PC-3 (cell line): Measurements from ENCODE around the gene POU5F2. TPM values are rescaled to one million over a fixed set of nuclear protein-coding genes. Genes with fewer than 3 reads are reported as not detected.

Experiments
- ATAC-seq: fragments of 200-7000 bp; cut with Tn5 transposase; 2 replicates; pipeline ENCODE4 v1.9.1; 2020; ENCODE audit warnings: mild to moderate bottlenecking, moderate library complexity
- BruUV-seq: library from RNA; stranded (reverse); fragments of 400-500 nt; replicated peaks from 2 replicates; lab custom pipeline; 2021; lab: Mats Ljungman, UMichigan
- CTCF ChIA-PET: fragments of 300-600 bp; sonication (Branson Sonifier 250); formaldehyde crosslinking; loops from one replicate; lab custom pipeline; 2022; ENCODE audit warnings: antibody characterized with exemption; lab: Charles Lee
- POLR2A ChIA-PET: fragments of 300-600 bp; sonication (Branson Sonifier 250); formaldehyde crosslinking; loops from one replicate; lab custom pipeline; 2022; ENCODE audit warnings: antibody characterized with exemption; ENCODE audit not compliant: unreplicated experiment; lab: Charles Lee
- DNase-seq: peaks from one replicate; pipeline ENCODE4 v3.0.0-alpha.2; 2015
- H2AFZ ChIP-seq: fragments of 300-600 bp; sonication (generic); 2 replicates; pipeline ENCODE4 v1.6.0; 2016; ENCODE audit warnings: antibody characterized with exemption, low read length
- H3F3A ChIP-seq: fragments of 300-600 bp; sonication (generic); one replicate; pipeline ENCODE4 v1.6.0; 2017; ENCODE audit warnings: antibody characterized with exemption, low read length, control low read depth, mild to moderate bottlenecking; ENCODE audit not compliant: unreplicated experiment
- H3K27ac ChIP-seq: fragments of 300-600 bp; sonication (generic); 2 replicates; pipeline ENCODE4 v1.5.1; 2016; ENCODE audit warnings: mild to moderate bottlenecking, low read length
- H3K27me3 ChIP-seq: fragments of 300-600 bp; sonication (generic); 2 replicates; pipeline ENCODE4 v1.6.1; 2016; ENCODE audit warnings: low read length, mixed read lengths
- H3K36me3 ChIP-seq: fragments of 300-600 bp; sonication (generic); 2 replicates; pipeline ENCODE4 v1.6.1; 2016; ENCODE audit warnings: low read depth, mixed run types, low read length, mixed read lengths
- H3K4me1 ChIP-seq: fragments of 300-600 bp; sonication (generic); 2 replicates; pipeline ENCODE4 v1.5.1; 2016; ENCODE audit warnings: low read length; ENCODE audit not compliant: insufficient read depth
- H3K4me2 ChIP-seq: fragments of 300-600 bp; sonication (generic); 2 replicates; pipeline ENCODE4 v1.6.0; 2016; ENCODE audit warnings: low read length
- H3K4me3 ChIP-seq: fragments of 300-600 bp; sonication (generic); 2 replicates; pipeline ENCODE4 v1.5.1; 2016; ENCODE audit warnings: mild to moderate bottlenecking, low read length, mixed read lengths
- H3K79me2 ChIP-seq: fragments of 300-600 bp; sonication (generic); 2 replicates; pipeline ENCODE4 v1.6.1; 2017; ENCODE audit warnings: low read length, mixed read lengths
- H3K9ac ChIP-seq: fragments of 300-600 bp; sonication (generic); 2 replicates; pipeline ENCODE4 v1.6.0; 2016; ENCODE audit warnings: mild to moderate bottlenecking, low read length
- H3K9me2 ChIP-seq: fragments of 300-600 bp; sonication (generic); replicated peaks from 2 replicates; pipeline ENCODE4 v1.6.1; 2016; ENCODE audit warnings: mixed run types, low read length, mixed read lengths
- H3K9me3 ChIP-seq: fragments of 300-600 bp; sonication (generic); 2 replicates; pipeline ENCODE4 v1.6.1; 2016; ENCODE audit warnings: low read length, mixed read lengths
- H4K20me1 ChIP-seq: fragments of 300-600 bp; sonication (generic); 2 replicates; pipeline ENCODE4 v1.6.1; 2016; ENCODE audit warnings: low read length, mixed read lengths
- CTCF ChIP-seq: fragments of 300-600 bp; sonication (generic); conservative IDR thresholded peaks from 2 replicates; pipeline ENCODE4 v1.5.1; 2017; ENCODE audit warnings: antibody characterized with exemption, low read depth, mild to moderate bottlenecking, low read length
- EZH2 ChIP-seq: fragments of 300-600 bp; sonication (generic); IDR thresholded peaks from one replicate; pipeline ENCODE4 v1.6.1; 2017; ENCODE audit warnings: antibody characterized with exemption, mild to moderate bottlenecking, low read length; ENCODE audit not compliant: unreplicated experiment
- EZH2phosphoT487 ChIP-seq: fragments of 300-600 bp; sonication (generic); IDR thresholded peaks from 2 replicates; pipeline ENCODE4 v1.6.1; 2018; ENCODE audit warnings: mild to moderate bottlenecking, antibody characterized with exemption, low read length, borderline replicate concordance
- intact Hi-C: fragments of 100-400 bp; cut with micrococcal nuclease; formaldehyde crosslinking; loops from 2 replicates; pipeline ENCODE4 v1.9.0; 2023
- total RNA-seq: library from RNA; depleted of rRNA; stranded (reverse); fragments of >200 nt; gene quantifications from 2 replicates; pipeline ENCODE4 v1.2.3, GENCODE V29; 2014

The POU5F2 gene
- total RNA-seq, 1 experiment from 2014 or later, result 0.66 TPM

GRCh38 chr5:93717162-93717561, 24.2 kb downstream of the POU5F2 start:
- BruUV-seq, result no TSS peak
- DNase-seq, result no peak
- H3K4me1 ChIP-seq, result no peaks in the 10 kb centered on the region
- H3K27me3 ChIP-seq, result no peaks in the 10 kb centered on the region
- H3K9me2 ChIP-seq, result no peaks in the 10 kb centered on the region
- no peak overlapping the region for H3K4me2 ChIP-seq
- no peaks in the 10 kb centered on the region for H3K79me2 ChIP-seq
- intact Hi-C loops, result no loop called here
- H2AFZ ChIP-seq, result no peak overlapping the region
- TF ChIP-seq EZH2 (no peak), CTCF (no peak), EZH2phosphoT487 (no peak)
- no peak overlapping the region for H3K9ac ChIP-seq
- ChIA-PET CTCF (no interaction called here), POLR2A (no interaction called here)
- H4K20me1 ChIP-seq, result no peaks in the 10 kb centered on the region
- H3K36me3 ChIP-seq, result no peaks in the 10 kb centered on the region
- no peak overlapping the region for H3K4me3 ChIP-seq
- no peak overlapping the region for H3K27ac ChIP-seq
- H3K9me3 ChIP-seq, result no peaks in the 10 kb centered on the region
- no peak for ATAC-seq
- H3F3A ChIP-seq, result no peaks in the 10 kb centered on the region

GRCh38 chr5:93716453-93716852, 24.9 kb downstream of the POU5F2 start:
- TF ChIP-seq EZH2 (no peak), EZH2phosphoT487 (no peak), CTCF (no peak)
- H3F3A ChIP-seq, result no peaks in the 10 kb centered on the region
- H3K27ac ChIP-seq, result no peak overlapping the region
- H3K27me3 ChIP-seq, result no peaks in the 10 kb centered on the region
- intact Hi-C loops, result no loop called here
- no peak overlapping the region for H2AFZ ChIP-seq
- BruUV-seq, result no TSS peak
- ATAC-seq (no peak), DNase-seq (no peak)
- H3K4me3 ChIP-seq, result no peak overlapping the region
- H3K4me1 ChIP-seq, result no peaks in the 10 kb centered on the region
- ChIA-PET POLR2A (no interaction called here), CTCF (no interaction called here)
- H3K36me3 ChIP-seq, result no peaks in the 10 kb centered on the region
- no peak overlapping the region for H3K9ac ChIP-seq
- no peak overlapping the region for H3K4me2 ChIP-seq
- H3K9me3 ChIP-seq, result no peaks in the 10 kb centered on the region
- H3K79me2 ChIP-seq, result no peaks in the 10 kb centered on the region
- H4K20me1 ChIP-seq, result no peaks in the 10 kb centered on the region
- no peaks in the 10 kb centered on the region for H3K9me2 ChIP-seq

GRCh38 chr5:93715761-93716160, 25.6 kb downstream of the POU5F2 start:
- ATAC-seq, result no peak
- no peaks in the 10 kb centered on the region for H3K4me1 ChIP-seq
- no peaks in the 10 kb centered on the region for H3K27me3 ChIP-seq
- H3K36me3 ChIP-seq, result no peaks in the 10 kb centered on the region
- no peak overlapping the region for H3K4me3 ChIP-seq
- H3K9me3 ChIP-seq, result no peaks in the 10 kb centered on the region
- no peak overlapping the region for H2AFZ ChIP-seq
- intact Hi-C loops, result no loop called here
- no peak overlapping the region for H3K9ac ChIP-seq
- H3K27ac ChIP-seq, result no peak overlapping the region
- TF ChIP-seq EZH2phosphoT487 (no peak), CTCF (no peak), EZH2 (no peak)
- no TSS peak for BruUV-seq
- no peaks in the 10 kb centered on the region for H3F3A ChIP-seq
- H4K20me1 ChIP-seq, result no peaks in the 10 kb centered on the region
- H3K79me2 ChIP-seq, result no peaks in the 10 kb centered on the region
- no peak overlapping the region for H3K4me2 ChIP-seq
- ChIA-PET CTCF (no interaction called here), POLR2A (no interaction called here)
- DNase-seq, result no peak
- no peaks in the 10 kb centered on the region for H3K9me2 ChIP-seq
